Left renal cortex interstitium (tissue), 4 donors: Measurements from ENCODE around the gene TMEM168. TPM values are rescaled to one million over a fixed set of nuclear protein-coding genes. Genes with fewer than 3 reads are reported as not detected.
"Not testable (repeated sequence)": the region's sequence is repeated elsewhere in the genome, so short reads cannot be mapped to it uniquely, and the experiment has no call there.

Experiments used
- DNase-seq, 4 donors: peaks; one replicate each; pipeline ENCODE4 v3.0.0-alpha.2; 2013; ENCODE audit warnings: low read depth in 4 of 4, low spot score in 2 of 4, missing footprints in 1 of 4
- polyA plus RNA-seq, 4 donors: library from polyadenylated mRNA; unstranded; fragments of 120-200 nt; gene quantifications; one replicate each; pipeline ENCODE4 v1.2.1, GENCODE V29; 2013; ENCODE audit not compliant: insufficient read length in 4 of 4

Gene TMEM168, protein sequence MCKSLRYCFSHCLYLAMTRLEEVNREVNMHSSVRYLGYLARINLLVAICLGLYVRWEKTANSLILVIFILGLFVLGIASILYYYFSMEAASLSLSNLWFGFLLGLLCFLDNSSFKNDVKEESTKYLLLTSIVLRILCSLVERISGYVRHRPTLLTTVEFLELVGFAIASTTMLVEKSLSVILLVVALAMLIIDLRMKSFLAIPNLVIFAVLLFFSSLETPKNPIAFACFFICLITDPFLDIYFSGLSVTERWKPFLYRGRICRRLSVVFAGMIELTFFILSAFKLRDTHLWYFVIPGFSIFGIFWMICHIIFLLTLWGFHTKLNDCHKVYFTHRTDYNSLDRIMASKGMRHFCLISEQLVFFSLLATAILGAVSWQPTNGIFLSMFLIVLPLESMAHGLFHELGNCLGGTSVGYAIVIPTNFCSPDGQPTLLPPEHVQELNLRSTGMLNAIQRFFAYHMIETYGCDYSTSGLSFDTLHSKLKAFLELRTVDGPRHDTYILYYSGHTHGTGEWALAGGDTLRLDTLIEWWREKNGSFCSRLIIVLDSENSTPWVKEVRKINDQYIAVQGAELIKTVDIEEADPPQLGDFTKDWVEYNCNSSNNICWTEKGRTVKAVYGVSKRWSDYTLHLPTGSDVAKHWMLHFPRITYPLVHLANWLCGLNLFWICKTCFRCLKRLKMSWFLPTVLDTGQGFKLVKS
- 10 to 100 TPM; 36.0 to 52.9 (median 45.1) TPM for polyA plus RNA-seq

DNA sequence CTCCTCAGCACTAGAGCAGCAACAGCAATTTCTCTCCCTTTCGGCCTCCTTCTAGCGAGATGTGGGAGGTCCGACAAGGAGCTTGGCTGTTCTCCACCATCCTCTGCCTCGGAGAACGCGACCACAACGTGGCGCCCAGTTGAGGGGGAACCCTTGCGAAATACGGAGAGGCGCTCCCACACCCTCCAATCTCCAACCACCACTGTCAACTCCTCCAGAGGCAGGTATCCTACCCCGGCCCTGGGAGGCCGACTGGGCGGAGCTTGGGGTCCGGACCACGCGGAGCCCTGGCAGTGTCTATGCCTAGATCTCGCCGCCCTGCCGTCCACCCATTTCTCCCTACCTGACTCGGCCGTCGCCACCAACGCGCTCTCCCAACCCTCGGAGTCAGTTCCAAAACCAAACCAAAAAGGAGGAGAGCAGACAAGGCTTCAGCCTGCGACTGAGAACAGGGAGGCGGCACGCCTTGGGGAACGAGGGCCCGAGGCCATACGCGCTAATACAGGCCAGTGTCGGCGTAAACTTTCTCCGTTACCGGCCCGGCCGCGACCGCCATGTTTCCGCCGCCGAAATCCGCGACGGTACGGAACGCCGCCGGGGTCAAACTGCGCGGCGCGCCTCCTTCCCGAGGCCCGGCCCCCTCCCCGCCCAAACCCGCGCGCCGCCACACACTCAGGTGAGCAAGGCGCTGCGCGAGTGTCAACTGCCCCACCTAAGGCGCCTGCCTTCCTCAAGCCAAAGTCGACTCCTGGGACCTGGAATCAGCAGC, at the start of gene TMEM168:
TSS of gene TMEM168 (minus strand) at position 577 of the 769 bp plus-strand sequence. CDS start 5,568 bp downstream, outside the sequence.
- DNase-seq: peak; percentile 69 to 86 (median 76)

DNA sequence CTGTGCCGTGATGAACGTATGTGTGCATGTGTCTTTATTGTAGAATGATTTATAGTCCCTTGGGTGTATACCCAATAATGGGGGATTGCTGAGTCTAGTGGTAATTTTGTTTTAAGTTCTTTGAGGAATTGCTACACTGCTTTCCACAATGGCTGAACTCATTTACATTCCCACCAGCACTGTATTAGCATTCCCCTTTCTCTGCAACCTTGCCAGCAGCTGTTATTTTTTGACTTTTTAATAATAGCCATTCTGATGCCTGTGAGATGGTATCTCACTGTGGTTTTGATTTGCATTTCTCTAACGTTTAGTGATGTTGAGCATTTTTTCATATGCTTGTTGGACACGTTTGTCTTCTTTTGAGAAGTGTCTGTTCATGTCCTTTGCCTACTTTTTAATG, 45.7 kb upstream of the TMEM168 start:
- not testable (repeated sequence) for DNase-seq

DNA sequence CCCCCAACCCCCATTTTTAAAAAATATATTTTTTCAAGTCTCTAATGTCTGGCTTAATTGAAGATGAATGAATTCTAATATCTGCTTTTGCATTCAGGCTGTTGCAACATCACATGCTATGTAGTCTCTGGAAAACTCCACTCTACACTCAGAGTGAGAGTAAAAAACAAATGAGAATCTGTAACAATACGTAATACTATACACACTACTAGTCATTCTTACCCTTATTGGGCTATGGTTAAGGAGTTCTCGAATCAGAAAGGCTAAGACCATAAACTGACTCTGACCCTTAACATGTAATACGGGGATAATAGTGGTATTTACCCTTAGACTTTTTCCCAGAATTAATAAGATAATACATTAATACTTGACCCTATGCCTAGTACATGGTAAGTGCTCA, 42.9 kb upstream of the TMEM168 start:
- no peak for DNase-seq

DNA sequence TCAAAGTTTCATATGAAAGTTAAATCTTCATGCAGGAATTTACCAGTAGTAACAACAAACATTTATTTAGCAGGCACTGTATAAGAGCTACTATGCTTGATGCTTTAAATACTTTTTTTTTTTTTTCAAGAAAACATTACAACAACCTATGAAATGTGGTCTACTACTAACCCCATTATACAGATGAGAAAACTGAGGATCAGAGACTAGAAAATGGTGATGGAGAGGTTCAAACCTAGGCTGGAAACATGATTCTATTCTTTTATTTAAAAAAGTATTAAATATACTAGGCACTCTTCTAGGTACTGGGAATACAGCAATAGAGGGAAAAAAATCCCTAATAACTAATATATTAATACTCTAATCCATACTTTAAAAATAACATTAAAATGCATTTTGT, 40.6 kb upstream of the TMEM168 start:
- no peak for DNase-seq

DNA sequence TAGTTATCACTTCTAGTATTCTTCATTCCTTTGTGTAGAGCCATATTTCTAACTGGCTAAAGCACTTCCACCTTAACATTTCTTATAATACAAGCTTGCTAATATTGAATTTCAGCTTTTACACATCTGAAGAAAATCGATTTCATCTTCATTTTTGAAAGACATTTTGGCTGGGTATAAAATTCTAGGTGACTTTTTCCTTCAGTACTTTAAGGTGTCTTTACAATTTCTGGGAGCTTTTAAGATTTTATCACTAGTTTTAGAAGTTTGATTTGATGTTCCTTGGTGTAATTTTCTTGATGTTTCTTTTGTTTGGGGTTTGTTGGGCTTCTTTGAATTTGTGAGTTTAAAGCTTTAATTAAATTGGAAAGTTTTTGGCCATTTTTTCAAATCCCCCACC, 38.5 kb upstream of the TMEM168 start:
- DNase-seq: no peak

DNA sequence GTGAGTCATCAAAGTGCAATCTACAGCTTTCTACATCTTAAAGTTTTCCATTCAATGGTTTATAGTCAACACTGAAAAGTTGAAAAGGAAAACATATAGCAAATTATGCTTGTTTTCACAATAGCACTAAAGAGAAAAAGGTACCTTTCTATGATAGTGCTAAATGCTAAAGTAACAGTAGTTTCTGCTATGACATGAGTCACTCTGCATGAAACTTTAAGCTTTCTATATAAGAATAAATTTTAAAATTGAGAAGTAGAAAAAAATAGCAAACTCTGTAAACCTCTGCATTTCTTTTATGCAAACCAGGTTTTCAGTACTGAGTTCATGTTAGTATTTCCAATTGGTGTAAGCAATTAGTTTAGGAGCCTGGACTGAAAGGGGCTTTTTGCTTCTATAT, 31.2 kb upstream of the TMEM168 start:
- DNase-seq: no peak

DNA sequence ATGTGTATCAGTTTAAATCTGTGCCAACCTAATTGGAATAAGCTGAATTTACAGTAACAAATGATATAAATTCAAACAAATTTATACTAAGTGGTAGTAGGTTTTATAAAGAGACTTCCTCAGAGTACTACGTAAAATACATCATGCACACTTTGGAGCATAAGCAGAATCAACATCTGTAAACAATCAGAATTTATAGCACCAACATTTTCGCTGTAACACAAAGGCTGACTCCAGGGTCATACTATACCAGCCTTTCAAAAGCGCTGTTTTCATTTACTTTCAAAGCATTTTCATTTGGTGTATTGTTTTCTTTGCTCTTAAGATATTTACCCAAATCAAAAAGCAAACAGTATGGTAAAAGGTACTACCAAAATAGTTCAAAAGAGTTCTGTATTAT, 29.3 kb upstream of the TMEM168 start:
- no peak for DNase-seq

DNA sequence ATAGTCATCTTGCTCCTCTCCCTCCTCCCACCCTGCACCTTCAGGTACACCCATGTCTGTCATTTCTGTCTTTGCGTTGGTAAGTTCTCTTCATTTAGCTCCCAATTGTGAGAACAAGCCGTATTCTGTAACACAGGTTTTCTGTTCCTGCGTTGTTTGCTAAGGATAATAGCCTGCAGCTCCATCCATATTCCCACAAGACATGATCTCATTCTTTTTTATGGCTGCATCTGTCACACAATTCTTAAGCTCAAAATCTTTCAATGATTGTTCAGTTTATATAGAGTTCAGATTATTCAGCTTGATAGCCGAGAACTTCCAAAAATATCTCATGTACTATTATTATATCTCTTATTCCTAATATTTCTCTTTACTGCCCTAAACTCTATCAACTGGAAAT, 16.0 kb upstream of the TMEM168 start:
- no peak for DNase-seq

DNA sequence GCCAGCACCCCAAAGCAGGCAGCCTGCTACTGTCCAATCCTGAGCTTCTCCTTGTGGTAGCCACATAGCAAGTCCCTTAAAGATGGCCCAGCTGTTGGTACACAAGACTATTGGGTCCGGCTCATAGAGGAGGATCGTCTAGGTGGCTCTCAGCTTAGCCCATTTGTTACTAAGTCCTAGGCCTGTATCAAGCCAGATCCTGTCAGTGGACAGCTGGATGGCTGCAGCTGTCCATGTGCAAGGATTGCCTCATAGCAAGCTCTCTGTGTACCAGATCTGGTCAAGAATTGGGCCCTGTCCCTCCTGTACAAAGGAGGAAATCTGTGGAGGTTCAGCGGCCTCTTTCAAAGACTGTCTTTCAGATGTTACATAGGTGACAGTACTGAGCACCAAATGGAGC, 12.2 kb upstream of the TMEM168 start:
- no peak for DNase-seq

DNA sequence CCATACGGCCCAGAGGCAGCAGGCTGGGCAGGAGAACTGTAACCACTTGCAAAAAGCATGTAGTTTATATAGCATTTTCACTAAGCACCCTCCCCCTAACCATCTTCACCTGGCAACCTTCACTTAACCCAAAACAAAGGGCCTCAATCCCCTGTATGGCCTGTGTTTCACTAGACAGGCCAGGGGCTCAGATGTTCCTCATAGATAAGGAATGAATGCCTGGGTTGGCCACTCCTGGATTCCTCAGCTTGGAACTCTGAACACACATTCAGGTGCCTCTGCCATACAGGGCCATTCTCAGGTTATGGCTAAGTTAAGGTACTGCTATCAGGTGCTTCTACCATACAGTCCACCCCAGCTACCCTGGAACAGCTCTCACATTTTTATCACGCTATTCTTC, 10.3 kb upstream of the TMEM168 start:
- DNase-seq: no peak

DNA sequence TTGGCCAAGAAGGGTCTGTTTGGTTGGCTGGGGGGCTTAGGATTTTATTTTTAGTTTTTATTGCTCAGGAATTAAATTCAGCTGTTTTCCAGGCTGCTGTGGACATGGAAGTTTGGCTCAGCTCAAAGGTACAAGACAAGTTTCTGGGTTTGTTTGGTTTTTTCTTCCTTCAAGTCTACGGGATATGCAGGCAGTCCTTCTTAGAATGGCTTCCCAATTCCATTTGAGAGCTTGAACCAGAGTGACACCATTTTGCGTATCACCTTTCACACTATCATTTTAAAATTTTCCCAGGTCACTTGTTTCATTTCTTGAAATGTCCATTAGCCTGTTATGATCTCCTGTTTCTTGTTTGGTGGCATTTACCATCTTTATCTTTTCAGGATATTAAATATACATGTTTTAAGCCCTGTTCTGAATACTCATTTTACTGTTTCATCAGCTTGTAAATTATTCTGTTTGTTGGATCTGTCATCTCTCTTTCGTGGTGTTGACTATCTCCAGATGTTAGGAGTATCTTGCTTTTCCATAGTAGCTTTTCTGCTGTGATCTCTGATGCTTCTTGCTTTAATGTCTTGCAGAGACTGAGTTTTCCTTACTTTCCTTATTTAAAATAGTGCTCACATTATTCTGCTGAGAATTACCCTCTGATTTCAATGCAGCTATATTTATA, 9.4 kb upstream of the TMEM168 start:
- no peak for DNase-seq

DNA sequence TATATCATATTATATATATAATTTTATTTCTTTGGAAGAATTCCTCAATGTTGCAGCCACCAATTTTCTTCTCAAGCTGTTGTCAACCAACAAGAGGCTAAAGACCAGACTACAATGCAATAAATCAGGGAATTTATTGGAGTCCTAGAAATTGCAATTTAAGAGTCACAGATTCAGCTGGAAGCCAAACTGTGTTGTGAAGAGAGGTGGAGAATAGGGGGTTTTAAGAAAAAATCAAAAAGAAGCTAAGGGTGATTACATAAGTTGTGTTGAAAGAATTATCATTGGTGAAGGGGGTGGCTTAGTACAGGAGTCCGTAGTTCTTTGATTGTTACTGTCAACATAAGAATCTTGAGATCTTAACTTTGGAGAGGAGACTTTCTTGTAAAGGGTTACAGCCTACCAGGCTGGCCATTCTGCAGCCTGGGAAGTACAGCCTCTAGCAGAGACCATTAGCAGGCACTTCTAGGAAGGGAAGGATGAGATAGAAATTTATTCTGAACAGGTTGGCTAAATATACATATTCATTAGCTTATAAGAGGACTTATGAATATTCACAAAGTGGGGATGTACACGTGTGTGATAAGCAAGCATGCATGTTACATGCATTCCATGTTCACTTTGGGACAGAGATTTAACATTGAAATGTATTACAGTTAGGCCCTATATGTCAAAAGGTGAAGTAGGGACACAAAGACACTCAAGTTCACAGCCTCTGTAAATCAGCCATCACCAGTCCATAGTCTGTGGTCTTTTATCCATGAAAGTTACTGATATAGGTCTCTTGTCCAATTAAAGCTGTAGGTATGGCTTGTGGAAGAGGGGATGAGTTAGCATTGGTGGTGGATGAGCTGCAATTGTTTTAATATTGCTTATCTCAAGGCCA, 8.3 kb upstream of the TMEM168 start:
- no peak for DNase-seq

DNA sequence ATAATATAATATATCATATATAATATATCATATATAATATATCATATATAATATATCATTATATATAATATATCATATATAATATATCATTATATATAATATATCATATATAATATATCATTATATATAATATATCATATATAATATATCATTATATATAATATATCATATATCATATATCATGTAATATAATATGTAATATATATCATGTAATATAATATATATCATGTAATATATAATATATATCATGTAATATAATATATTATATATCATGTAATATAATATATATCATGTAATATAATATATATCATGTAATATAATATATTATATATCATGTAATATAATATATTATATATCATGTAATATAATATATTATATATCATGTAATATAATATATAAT, 6.4 kb upstream of the TMEM168 start:
- DNase-seq: not testable (repeated sequence)

DNA sequence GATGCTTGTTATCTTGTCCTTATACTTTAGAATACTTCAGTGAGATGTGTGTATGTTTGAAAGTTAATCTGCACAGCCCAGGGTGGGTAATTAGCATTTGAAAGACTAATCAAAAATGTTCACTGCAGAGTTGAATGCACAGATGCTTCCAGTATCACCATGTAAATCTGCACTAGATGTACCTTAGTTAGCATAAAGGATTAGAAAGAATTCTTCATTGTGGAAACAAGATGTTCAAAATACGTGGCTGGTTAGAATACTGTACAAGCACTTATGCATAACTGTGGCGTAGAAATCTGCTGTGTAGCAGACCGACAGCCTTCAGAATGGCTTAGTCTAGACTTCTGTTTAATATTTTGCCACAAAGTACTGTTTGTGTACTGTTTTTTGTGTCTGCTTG, 2.2 kb upstream of the TMEM168 start:
- no peak for DNase-seq

DNA sequence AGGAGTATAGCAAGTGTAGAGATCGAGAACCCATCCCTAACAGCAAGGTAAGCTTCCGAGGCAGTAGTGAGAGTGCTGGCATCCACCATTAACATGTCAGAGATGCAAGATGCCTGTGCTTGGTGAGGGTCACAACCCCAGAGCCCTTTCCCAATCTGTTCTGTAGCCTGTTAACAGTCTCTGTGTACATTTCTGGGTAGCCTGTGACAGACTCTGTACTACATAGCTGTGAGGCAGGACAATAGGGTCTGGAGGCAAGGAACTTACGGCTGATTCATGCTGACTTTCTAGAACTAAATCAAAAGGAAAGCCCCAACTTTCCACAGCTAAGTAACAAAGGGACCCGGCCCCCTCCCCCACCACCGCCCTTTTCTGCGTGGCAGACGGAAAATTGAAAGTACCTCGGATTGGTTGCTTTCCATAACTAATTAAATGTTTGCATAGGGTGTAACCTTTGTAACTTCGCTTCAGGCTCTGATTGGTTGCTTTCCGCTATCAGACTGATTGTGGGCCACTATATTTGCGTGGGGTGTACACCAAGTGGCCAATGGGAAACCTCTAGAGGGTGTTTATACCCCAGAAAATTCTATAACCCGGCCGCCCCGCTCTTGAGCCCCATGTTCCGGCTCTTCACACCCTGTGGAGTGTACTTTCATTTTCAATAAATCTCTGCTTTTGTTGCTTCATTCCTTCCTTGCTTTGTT, 1.4 kb upstream of the TMEM168 start:
- no peak for DNase-seq

DNA sequence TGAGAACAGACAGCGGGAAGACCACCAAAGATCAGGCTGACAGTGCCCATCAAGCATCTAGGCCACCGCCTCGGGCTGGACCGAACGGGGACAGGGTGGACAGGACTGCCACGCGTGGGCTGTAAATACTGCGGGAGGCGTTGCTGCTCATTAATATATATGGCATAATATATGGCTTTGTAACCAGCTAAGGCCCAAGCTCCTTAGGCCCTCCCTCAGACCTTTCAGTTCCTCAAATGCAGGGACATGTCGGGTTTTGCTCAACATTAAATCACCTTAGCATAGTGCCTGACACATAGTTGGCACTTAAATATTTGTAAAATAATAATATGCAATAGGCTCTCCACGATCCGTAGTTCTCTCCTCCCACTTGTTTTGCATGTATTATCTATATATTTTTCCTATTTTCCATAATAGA, 402 bp upstream of the TMEM168 start:
- DNase-seq: no peak

DNA sequence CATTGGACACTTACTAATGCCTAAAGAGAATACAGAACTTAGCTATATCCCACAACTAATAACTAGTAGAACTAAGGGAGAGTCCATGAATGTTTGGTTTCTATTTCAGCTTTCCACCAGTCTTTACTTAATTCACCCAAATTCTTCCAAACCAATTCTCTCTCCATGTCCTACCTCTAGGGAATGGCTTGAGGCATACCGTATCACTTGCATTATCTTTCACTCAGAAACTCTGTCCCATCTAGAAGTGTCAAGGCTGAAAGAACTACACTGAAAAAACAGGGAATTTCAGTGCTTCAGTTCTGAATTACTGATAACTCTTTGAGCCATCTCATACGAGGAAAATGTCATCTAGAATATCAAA, 758 bp downstream of the TMEM168 start:
- no peak for DNase-seq

DNA sequence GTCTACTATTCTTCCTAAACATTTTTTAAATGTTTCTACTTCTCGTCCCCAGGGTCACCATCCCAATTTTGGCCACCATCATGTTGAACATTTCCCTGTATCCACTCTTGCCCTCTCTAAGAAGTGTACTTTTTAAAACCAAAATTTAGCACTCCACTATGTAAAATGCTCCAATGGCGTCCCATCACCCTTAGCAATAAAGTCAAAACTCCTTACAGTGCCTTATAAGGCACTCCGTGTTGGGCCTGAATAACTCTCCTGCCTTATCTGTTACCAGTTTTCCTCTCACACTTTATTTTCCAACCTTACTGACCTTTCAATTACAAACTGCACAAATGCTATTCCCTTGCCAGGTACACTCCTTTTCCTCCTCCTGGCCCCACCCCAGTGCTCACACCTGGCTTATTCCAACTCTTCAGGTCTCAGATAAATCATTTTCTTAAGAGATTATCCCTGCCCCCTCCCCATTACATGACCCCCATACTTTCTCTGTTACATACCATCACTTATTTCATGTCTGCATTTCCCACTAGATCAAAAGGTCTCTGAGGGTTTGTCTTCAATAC, 1.3 kb downstream of the TMEM168 start:
- no peak for DNase-seq

DNA sequence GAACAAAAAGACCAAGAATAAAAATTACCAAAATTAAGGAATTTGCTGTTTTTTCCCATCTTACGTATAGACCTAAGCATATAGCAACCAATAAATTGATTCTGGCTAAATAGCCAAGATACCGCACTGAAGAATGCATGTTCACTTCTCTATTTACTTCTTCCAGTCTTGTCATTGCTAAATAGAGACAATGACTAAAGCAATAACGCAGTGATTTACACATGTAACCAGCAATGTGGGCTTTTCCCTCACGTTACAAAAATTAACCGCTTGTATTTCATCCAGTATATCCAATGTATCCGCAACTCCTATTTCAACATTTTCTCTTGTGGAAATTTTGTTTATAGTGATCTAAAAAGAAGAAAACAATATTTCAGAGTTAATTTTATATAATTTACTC, 5.6 kb downstream of the TMEM168 start:
- no peak for DNase-seq
